ENCODE results near the gene NFKBIE. TPM values are rescaled to one million over a fixed set of nuclear protein-coding genes. Genes with fewer than 3 reads are reported as not detected.

NFKBIE gene
- total and polyA plus RNA-seq, 9 of the 15 experiments (the other 6 are each of a cell fraction or from before 2014, with no cell fraction given) = 2.1 to 16.4 (median 11.7) TPM

GRCh38 chr6:44237813-44238433, 27.4 kb downstream of the NFKBIE start:
- Histone ChIP-seq H3K9ac (ENCODE audit: insufficient read depth in 1 of 2, low read depth in 2 of 2, low read length in 2 of 2) (peak overlapping the region; percentile 55 to 91), H3K4me2 (ENCODE audit: insufficient read depth, low read length) (peak overlapping the region; percentile 88), H3K4me1 (replicated peaks in 1 of 2; ENCODE audit: control insufficient read depth in 2 of 2, insufficient read depth in 2 of 2, low read length in 2 of 2) (peaks cover 16 to 26% of the 10 kb centered on the region in 2 experiments; a peak in 4 of 5 replicates), H3K27ac (ENCODE audit: extremely low read depth, low read depth, low read length) (peak overlapping the region; percentile 79), H3K4me3 (peak overlapping the region; percentile 50), H3K79me2 (ENCODE audit: control insufficient read depth, insufficient read depth, low read length) (no peaks in the 10 kb centered on the region), H3K36me3 (ENCODE audit: control insufficient read depth, insufficient read depth, low read length) (peaks cover 22% of the 10 kb centered on the region; the same call in 2 of the 3 replicates), H3K9me1 (ENCODE audit: control insufficient read depth, insufficient read depth, low read length) (no peaks in the 10 kb centered on the region), H2AFZ (ENCODE audit: low read depth, low read length) (peak overlapping the region; percentile 94), H4K20me1 (replicated peaks; ENCODE audit: control insufficient read depth, insufficient read depth, low read length) (no peaks in the 10 kb centered on the region), H3K9me3 (replicated peaks; ENCODE audit: control insufficient read depth, insufficient read depth, low read depth, low read length) (no peaks in the 10 kb centered on the region), H3K27me3 (ENCODE audit: control insufficient read depth in 2 of 2, insufficient read depth in 2 of 2, low read length in 2 of 2) (no peaks in the 10 kb centered on the region)
- CTCF ChIA-PET (ENCODE audit: low intra/inter-chr PET ratio) = interaction anchor here (0.6 to 2.6 kb wide), 6 partner anchors 13 to 513 kb away, joined by 3 to 20 read pairs (median 6); no protein-coding TSS in a partner anchor
- WGBS (ENCODE audit: insufficient coverage, low coverage, missing lambda C conversion rate) = 2% methylated on average over 42 of the region's 42 CpGs
- ATAC-seq (peak; percentile 95), FAIRE-seq (peak; percentile 37), DNase-seq (ENCODE audit: extremely low read depth in 1 of 4, low spot score in 3 of 4) (peak; percentile 90 to 92 (median 90))
- intact Hi-C loops (cut with micrococcal nuclease) (loop anchor here (1.0 to 2.0 kb wide), 4 partner anchors 8 to 142 kb away; no protein-coding TSS in a partner anchor), in situ Hi-C loops (cut with MboI) (loop anchor here (5.0 kb wide), 1 partner anchor 66 kb away; no protein-coding TSS in a partner anchor)
- no TSS peak for BruUV-seq (replicated peaks)
- POLR2A ChIA-PET = interaction anchor here (0.6 to 6.0 kb wide), 7 partner anchors 9 to 609 kb away, joined by 3 to 90 read pairs (median 4); partner anchors contain the start of genes GTPBP2, HSP90AB1 and SLC29A1
- TF ChIP-seq NKRF (IDR thresholded peaks at IDR 0.05; ENCODE audit: borderline replicate concordance) (peak; percentile 46; the same call in 1 of the 2 replicates), ZNF175 (CRISPR knock-in tag; IDR thresholded peaks at IDR 0.05; ENCODE audit: low read depth) (peak; percentile 76; the same call in 1 of the 2 replicates), EP400 (IDR thresholded peaks at IDR 0.05) (peak; percentile 95), ZNF165 (CRISPR knock-in tag; IDR thresholded peaks at IDR 0.05; ENCODE audit: borderline replicate concordance) (no peak), FOXM1 (IDR thresholded peaks at IDR 0.05; ENCODE audit: low read depth) (no peak), FOXM1 (CRISPR knock-in tag; IDR thresholded peaks at IDR 0.05; ENCODE audit: low read depth) (peak; percentile 78; the same call in 1 of the 2 replicates), ZBTB2 (IDR thresholded peaks at IDR 0.05) (peak; percentile 88), IFI16 (CRISPR knock-in tag; IDR thresholded peaks at IDR 0.05) (no peak), ZNF41 (CRISPR knock-in tag; conservative IDR thresholded peaks at IDR 0.05) (no peak), GTF2E2 (tag; IDR thresholded peaks at IDR 0.05) (peak; percentile 52; the same call in 1 of the 2 replicates), ZNF143 (CRISPR knock-in tag; IDR thresholded peaks at IDR 0.05) (no peak), SRSF9 (IDR thresholded peaks at IDR 0.05; ENCODE audit: borderline replicate concordance, low read depth, low read length) (no peak), YBX1 (IDR thresholded peaks at IDR 0.05) (no peak), TFAM (CRISPR knock-in tag; conservative IDR thresholded peaks at IDR 0.05) (no peak), ETV6 (IDR thresholded peaks at IDR 0.05; ENCODE audit: borderline replicate concordance in 1 of 2, low read depth in 2 of 2, low read length in 1 of 2) (no peak; a peak in 1 of 4 replicates), ETV6 (CRISPR knock-in tag; IDR thresholded peaks at IDR 0.05; ENCODE audit: borderline replicate concordance) (peak; percentile 85), ZNF639 (CRISPR knock-in tag; conservative IDR thresholded peaks at IDR 0.05 in 1 of 2, IDR thresholded peaks at IDR 0.05 in 1 of 2) (no peak)
